ENCODE results near the gene CRISP1.

The CRISP1 gene

GRCh38 chr6:49888742-49889431 lies 22.6 kb upstream of the CRISP1 start:
- DNase-seq (ENCODE audit: low spot score) = no peak
- no peak for TF ChIP-seq CTCF (IDR thresholded peaks at IDR 0.05; ENCODE audit: borderline replicate concordance, control extremely low read depth, extremely low read depth, insufficient read depth, missing control alignments)
- in situ Hi-C loops (cut with MboI; ENCODE audit: low sequenced_read_pairs, unreplicated experiment) = no loop called here

- no peak for DNase-seq (ENCODE audit: low spot score)
- in situ Hi-C loops (cut with MboI; ENCODE audit: low sequenced_read_pairs, unreplicated experiment) = no loop called here
- TF ChIP-seq CTCF (IDR thresholded peaks at IDR 0.05; ENCODE audit: borderline replicate concordance, control extremely low read depth, extremely low read depth, insufficient read depth, missing control alignments) = no peak
These were observed 2.7 kb upstream of the CRISP1 start for GRCh38 chr6:49868951-49869529.

- no peak for DNase-seq (ENCODE audit: low spot score)
- TF ChIP-seq CTCF (IDR thresholded peaks at IDR 0.05; ENCODE audit: borderline replicate concordance, control extremely low read depth, extremely low read depth, insufficient read depth, missing control alignments) = no peak
- in situ Hi-C loops (cut with MboI; ENCODE audit: low sequenced_read_pairs, unreplicated experiment) = no loop called here
These were observed 10.1 kb downstream of the CRISP1 start for GRCh38 chr6:49856282-49856681.

- no peak for TF ChIP-seq CTCF (IDR thresholded peaks at IDR 0.05; ENCODE audit: borderline replicate concordance, control extremely low read depth, extremely low read depth, insufficient read depth, missing control alignments)
- in situ Hi-C loops (cut with MboI; ENCODE audit: low sequenced_read_pairs, unreplicated experiment) = no loop called here
- no peak for DNase-seq (ENCODE audit: low spot score)
These were observed 11.1 kb downstream of the CRISP1 start for GRCh38 chr6:49855221-49855620.

GRCh38 chr6:49852975-49853374 lies 13.4 kb downstream of the CRISP1 start:
- in situ Hi-C loops (cut with MboI; ENCODE audit: low sequenced_read_pairs, unreplicated experiment) = no loop called here
- TF ChIP-seq CTCF (IDR thresholded peaks at IDR 0.05; ENCODE audit: borderline replicate concordance, control extremely low read depth, extremely low read depth, insufficient read depth, missing control alignments) = no peak
- DNase-seq (ENCODE audit: low spot score) = no peak

- DNase-seq (ENCODE audit: low spot score) = peak; percentile 20
- peak; percentile 39 for TF ChIP-seq CTCF (IDR thresholded peaks at IDR 0.05; ENCODE audit: borderline replicate concordance, control extremely low read depth, extremely low read depth, insufficient read depth, missing control alignments)
- in situ Hi-C loops (cut with MboI; ENCODE audit: low sequenced_read_pairs, unreplicated experiment) = loop anchor here (5.0 kb wide), 1 partner anchor 227 kb away; no protein-coding TSS in a partner anchor
These were observed 17.0 kb downstream of the CRISP1 start for GRCh38 chr6:49849213-49849907.
